IPS-15b (cell line): ENCODE results near the gene CCDC122.
"Not testable (repeated sequence)": the region's sequence is repeated elsewhere in the genome, so short reads cannot be mapped to it uniquely, and the experiment has no call there.

Experiments used
- H3K27me3 ChIP-seq: one replicate; pipeline ENCODE4 v1.6.1; 2013; ENCODE audit warnings: low read length; ENCODE audit not compliant: control insufficient read depth, insufficient read depth
- H3K36me3 ChIP-seq: one replicate; pipeline ENCODE4 v1.6.1; 2013; ENCODE audit warnings: low read length; ENCODE audit not compliant: control insufficient read depth, insufficient read depth
- H3K4me1 ChIP-seq: one replicate; pipeline ENCODE4 v1.6.1; 2013; ENCODE audit warnings: mild to moderate bottlenecking, low read length; ENCODE audit not compliant: control insufficient read depth, insufficient read depth
- H3K4me3 ChIP-seq: one replicate; pipeline ENCODE4 v1.5.1; 2013; ENCODE audit warnings: low read depth, low read length
- H3K9ac ChIP-seq: one replicate; pipeline ENCODE4 v1.6.1; 2013; ENCODE audit warnings: low read depth, mild to moderate bottlenecking, low read length
- H3K9me3 ChIP-seq: one replicate; pipeline ENCODE4 v1.6.1; 2013; ENCODE audit warnings: mild to moderate bottlenecking, low read length; ENCODE audit not compliant: control insufficient read depth, insufficient read depth

CCDC122 gene

GRCh38 chr13:43830497-43830881 lies 49.1 kb downstream of the CCDC122 start:
- Histone ChIP-seq H3K9me3 (no peaks in the 10 kb centered on the region), H3K27me3 (no peaks in the 10 kb centered on the region), H3K9ac (no peak overlapping the region), H3K4me3 (no peak overlapping the region), H3K4me1 (no peaks in the 10 kb centered on the region), H3K36me3 (no peaks in the 10 kb centered on the region)

GRCh38 chr13:43824656-43825055 lies 54.9 kb downstream of the CCDC122 start:
- H3K36me3 ChIP-seq, H3K9ac ChIP-seq, H3K27me3 ChIP-seq, H3K4me1 ChIP-seq, H3K9me3 ChIP-seq, H3K4me3 ChIP-seq: not testable (repeated sequence)

GRCh38 chr13:43822969-43823368 lies 56.6 kb downstream of the CCDC122 start:
- Histone ChIP-seq H3K27me3 (no peaks in the 10 kb centered on the region), H3K4me1 (no peaks in the 10 kb centered on the region), H3K4me3 (no peak overlapping the region), H3K36me3 (no peaks in the 10 kb centered on the region), H3K9ac (no peak overlapping the region), H3K9me3 (no peaks in the 10 kb centered on the region)

- no peaks in the 10 kb centered on the region for H3K36me3 ChIP-seq
- no peak overlapping the region for H3K9ac ChIP-seq
- H3K4me1 ChIP-seq = no peaks in the 10 kb centered on the region
- no peak overlapping the region for H3K4me3 ChIP-seq
- no peaks in the 10 kb centered on the region for H3K9me3 ChIP-seq
- H3K27me3 ChIP-seq = no peaks in the 10 kb centered on the region
Measured at GRCh38 chr13:43816401-43816889, 63.1 kb downstream of the CCDC122 start.

GRCh38 chr13:43815204-43815603 lies 64.3 kb downstream of the CCDC122 start:
- H3K36me3 ChIP-seq = no peaks in the 10 kb centered on the region
- H3K27me3 ChIP-seq = no peaks in the 10 kb centered on the region
- H3K9ac ChIP-seq = no peak overlapping the region
- no peaks in the 10 kb centered on the region for H3K9me3 ChIP-seq
- no peaks in the 10 kb centered on the region for H3K4me1 ChIP-seq
- no peak overlapping the region for H3K4me3 ChIP-seq

- no peaks in the 10 kb centered on the region for H3K9me3 ChIP-seq
- H3K9ac ChIP-seq = no peak overlapping the region
Measured at GRCh38 chr13:43808676-43809075, 70.9 kb downstream of the CCDC122 start.

GRCh38 chr13:43805681-43806128 lies 73.8 kb downstream of the CCDC122 start:
- Histone ChIP-seq H3K9ac (no peak overlapping the region), H3K4me1 (peaks cover 5% of the 10 kb centered on the region), H3K27me3 (no peaks in the 10 kb centered on the region), H3K36me3 (no peaks in the 10 kb centered on the region), H3K4me3 (peak overlapping the region; percentile 20), H3K9me3 (no peaks in the 10 kb centered on the region)

More at GRCh38 chr13:43808676-43809075, 70.9 kb downstream of the CCDC122 start:
- Histone ChIP-seq H3K27me3 (no peaks in the 10 kb centered on the region), H3K4me1 (peaks cover 5% of the 10 kb centered on the region), H3K36me3 (no peaks in the 10 kb centered on the region), H3K4me3 (no peak overlapping the region)

- Histone ChIP-seq H3K4me1 (peaks cover 5% of the 10 kb centered on the region), H3K9ac (no peak overlapping the region), H3K36me3 (no peaks in the 10 kb centered on the region), H3K27me3 (no peaks in the 10 kb centered on the region), H3K9me3 (no peaks in the 10 kb centered on the region), H3K4me3 (no peak overlapping the region)
Measured at GRCh38 chr13:43805071-43805468, 74.5 kb downstream of the CCDC122 start.

GRCh38 chr13:43804461-43805070 lies 75.0 kb downstream of the CCDC122 start:
- Histone ChIP-seq H3K27me3 (no peaks in the 10 kb centered on the region), H3K36me3 (no peaks in the 10 kb centered on the region), H3K9me3 (no peaks in the 10 kb centered on the region), H3K4me1 (peaks cover 5% of the 10 kb centered on the region), H3K4me3 (no peak overlapping the region), H3K9ac (no peak overlapping the region)

GRCh38 chr13:43802511-43802910 lies 77.0 kb downstream of the CCDC122 start:
- Histone ChIP-seq H3K9me3 (no peaks in the 10 kb centered on the region), H3K4me3 (no peak overlapping the region), H3K36me3 (no peaks in the 10 kb centered on the region), H3K9ac (no peak overlapping the region), H3K27me3 (no peaks in the 10 kb centered on the region), H3K4me1 (peaks cover 5% of the 10 kb centered on the region)

- no peaks in the 10 kb centered on the region for H3K9me3 ChIP-seq
- no peak overlapping the region for H3K4me3 ChIP-seq
- peaks cover 5% of the 10 kb centered on the region for H3K4me1 ChIP-seq
- H3K36me3 ChIP-seq = no peaks in the 10 kb centered on the region
- H3K9ac ChIP-seq = no peak overlapping the region
- H3K27me3 ChIP-seq = no peaks in the 10 kb centered on the region
Measured at GRCh38 chr13:43800828-43801227, 78.7 kb downstream of the CCDC122 start.

- Histone ChIP-seq H3K4me1 (no peaks in the 10 kb centered on the region), H3K36me3 (no peaks in the 10 kb centered on the region), H3K27me3 (no peaks in the 10 kb centered on the region), H3K9me3 (no peaks in the 10 kb centered on the region), H3K4me3 (no peak overlapping the region), H3K9ac (no peak overlapping the region)
Measured at GRCh38 chr13:43799191-43799590, 80.3 kb downstream of the CCDC122 start.
